Muscle of leg (tissue), 11 donors: ENCODE data around the gene MNX1. TPM values are rescaled to one million over a fixed set of nuclear protein-coding genes. Genes with fewer than 3 reads are reported as not detected.

Source experiments
- DNase-seq: peaks from one replicate; pipeline ENCODE4 v3.0.0; 2013
- H3K27ac ChIP-seq: one replicate; pipeline ENCODE4 v1.5.1; 2013; ENCODE audit warnings: mild to moderate bottlenecking, low read length, control low read depth
- H3K27me3 ChIP-seq: one replicate; pipeline ENCODE4 v1.6.1; 2013; ENCODE audit warnings: low read length; ENCODE audit not compliant: control insufficient read depth, insufficient read depth
- H3K36me3 ChIP-seq: one replicate; pipeline ENCODE4 v1.6.1; 2013; ENCODE audit warnings: low read length; ENCODE audit not compliant: control insufficient read depth, insufficient read depth
- H3K4me1 ChIP-seq: one replicate; pipeline ENCODE4 v1.6.1; 2013; ENCODE audit warnings: low read length; ENCODE audit not compliant: control insufficient read depth, insufficient read depth
- H3K4me3 ChIP-seq: one replicate; pipeline ENCODE4 v1.5.1; 2013; ENCODE audit warnings: low read length, control low read depth
- H3K9me3 ChIP-seq: replicated peaks from 2 replicates; pipeline ENCODE4 v1.6.1; 2013; ENCODE audit warnings: low read depth, low read length; ENCODE audit not compliant: control insufficient read depth
- WGBS: methylation state at CpG from one replicate; pipeline ENCODE4 v1.1.5; 2013; ENCODE audit warnings: missing lambda C conversion rate; ENCODE audit not compliant: insufficient coverage; 5-methylcytosine and 5-hydroxymethylcytosine counted together
- polyA plus RNA-seq, 8 donors: library from polyadenylated mRNA; unstranded; fragments of 120-200 nt; gene quantifications; one replicate each; pipeline versions ENCODE4 v1.2.1 to v1.2.3, GENCODE V29; 2013; ENCODE audit warnings: inconsistent platforms in 1 of 8, low replicate concordance in 1 of 8; ENCODE audit not compliant: insufficient read length in 8 of 8, insufficient read depth in 1 of 8
- total RNA-seq: library from RNA; stranded (reverse); fragments of 120-200 nt; gene quantifications from one replicate; pipeline ENCODE4 v1.2.4, GENCODE V29; 2013

Gene MNX1
- total and polyA plus RNA-seq, 9 donors, result 0.08 to 0.25 (median 0.16) TPM; not detected in 6

DNA sequence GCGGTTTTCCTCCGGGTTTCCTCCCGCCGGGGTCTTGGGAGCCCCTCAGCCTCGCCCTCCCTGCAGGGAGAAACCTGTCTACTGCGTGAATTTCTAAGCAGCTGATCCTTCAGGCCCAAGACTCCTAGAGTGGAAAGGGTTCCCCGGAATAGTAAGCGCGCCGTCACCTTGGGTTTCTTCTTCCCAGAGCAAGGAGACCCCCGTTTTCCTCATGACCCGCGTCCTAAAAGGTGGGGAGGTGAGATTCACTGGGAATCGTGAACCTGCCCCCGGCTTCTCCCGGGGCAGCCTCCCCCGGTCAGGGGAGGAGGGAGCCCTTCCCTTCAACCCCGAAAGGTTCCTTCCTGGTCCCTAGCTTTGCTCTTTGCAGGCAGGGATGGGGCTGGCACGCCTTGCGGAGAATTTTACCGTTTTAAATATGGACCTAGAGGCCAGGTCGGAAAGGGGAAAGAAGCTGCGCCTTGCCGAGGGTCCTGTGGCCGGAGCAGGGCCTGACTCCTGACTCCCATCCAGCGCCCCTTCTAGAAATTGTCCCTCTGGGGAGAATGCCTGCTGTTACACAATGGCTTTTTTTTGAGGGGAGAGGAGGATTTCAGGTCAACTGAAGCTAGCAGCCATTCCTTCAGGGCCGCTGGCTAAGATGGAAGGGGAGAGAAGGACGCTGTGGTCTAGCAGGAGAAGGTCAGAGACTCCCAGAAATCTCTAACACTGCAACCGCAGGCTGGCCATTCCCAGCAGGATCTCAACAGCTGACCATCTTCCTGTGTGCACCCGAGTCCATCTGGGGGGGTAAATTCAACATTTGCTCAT, 11.6 kb upstream of the MNX1 start:
- H3K9me3 ChIP-seq, result no peaks in the 10 kb centered on the region
- H3K4me3 ChIP-seq, result no peak overlapping the region
- no peaks in the 10 kb centered on the region for H3K36me3 ChIP-seq
- peaks cover 11% of the 10 kb centered on the region for H3K4me1 ChIP-seq
- no peak overlapping the region for H3K27ac ChIP-seq
- peaks cover 77% of the 10 kb centered on the region for H3K27me3 ChIP-seq
- no peak for DNase-seq
- 3% methylated on average over 16 of the region's 30 CpGs for WGBS

DNA sequence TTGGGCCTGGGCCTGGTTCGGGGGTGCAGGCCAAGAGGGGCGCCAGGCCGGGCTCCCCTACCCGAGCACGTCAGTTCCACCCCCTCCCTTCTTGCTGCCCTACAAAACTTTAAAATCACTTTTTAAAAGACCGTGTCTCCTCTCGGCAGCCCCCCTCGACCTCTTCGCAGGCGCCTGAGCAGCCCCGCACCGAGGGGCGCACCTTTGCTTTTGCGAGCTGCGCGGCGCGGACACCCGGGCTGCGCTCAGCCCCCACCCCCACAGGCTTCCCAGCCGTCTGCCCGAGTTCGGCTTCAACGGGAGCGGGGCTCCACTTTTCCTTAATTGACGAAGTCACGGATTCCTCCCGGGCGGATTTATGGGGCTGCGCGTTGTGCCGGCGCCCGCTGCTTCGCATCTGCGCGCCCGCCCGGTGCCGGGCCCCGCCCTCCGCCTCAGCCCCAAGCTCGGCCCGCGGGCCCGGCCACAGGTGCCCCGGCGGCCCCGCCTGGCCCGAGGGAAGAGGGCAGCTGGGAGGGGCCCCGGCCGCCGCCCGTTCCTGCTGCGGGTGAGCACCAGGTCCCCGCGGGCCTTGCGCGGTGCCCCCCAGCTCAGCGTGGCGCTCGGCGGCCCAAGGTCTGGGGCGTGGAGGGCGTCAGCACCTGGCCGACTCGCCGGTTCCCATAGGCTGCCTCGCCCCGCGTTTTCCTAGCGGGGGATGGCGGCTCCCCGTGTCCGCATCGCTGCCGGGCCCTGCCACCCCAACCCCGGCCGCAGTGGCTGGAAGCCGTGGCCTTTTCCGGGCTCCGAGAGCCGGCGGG, 10.8 kb upstream of the MNX1 start:
- WGBS, result under 1% methylated on average over 83 of the region's 84 CpGs
- Histone ChIP-seq H3K4me3 (no peak overlapping the region), H3K36me3 (no peaks in the 10 kb centered on the region), H3K9me3 (no peaks in the 10 kb centered on the region), H3K27ac (no peak overlapping the region), H3K27me3 (peaks cover 85% of the 10 kb centered on the region), H3K4me1 (peaks cover 11% of the 10 kb centered on the region)
- no peak for DNase-seq

DNA sequence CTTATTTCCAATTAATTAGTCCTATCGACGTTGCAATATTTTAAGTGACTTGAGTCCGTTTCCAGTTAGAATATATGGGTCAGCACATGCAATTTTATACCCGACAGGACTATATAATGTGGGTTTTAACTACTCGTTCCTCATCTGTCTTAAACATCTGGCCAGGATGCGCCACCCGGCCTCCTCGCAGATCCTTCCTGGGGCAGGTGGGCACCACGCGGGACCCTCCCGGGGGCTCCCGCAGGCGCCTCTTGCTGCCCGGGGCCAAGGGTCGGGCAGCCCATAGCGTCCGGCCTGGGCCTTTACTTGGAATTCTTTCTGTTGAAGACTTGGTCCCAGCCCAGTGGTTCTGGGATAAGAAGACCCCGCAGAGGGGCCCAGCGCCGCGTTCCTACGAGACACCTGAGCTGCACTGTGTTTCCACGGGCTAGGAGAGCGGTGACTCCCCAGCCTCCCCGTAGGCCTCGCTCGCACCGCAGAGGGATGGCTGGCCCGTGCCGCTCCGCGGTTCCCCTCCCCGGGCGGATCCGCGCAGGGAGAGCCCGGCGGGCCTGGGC, 10.1 kb upstream of the MNX1 start:
- Histone ChIP-seq H3K27me3 (peaks cover 89% of the 10 kb centered on the region), H3K27ac (no peak overlapping the region), H3K9me3 (no peaks in the 10 kb centered on the region), H3K4me1 (peaks cover 11% of the 10 kb centered on the region), H3K36me3 (no peaks in the 10 kb centered on the region), H3K4me3 (no peak overlapping the region)
- no peak for DNase-seq
- WGBS, result 3% methylated on average over 35 of the region's 38 CpGs

DNA sequence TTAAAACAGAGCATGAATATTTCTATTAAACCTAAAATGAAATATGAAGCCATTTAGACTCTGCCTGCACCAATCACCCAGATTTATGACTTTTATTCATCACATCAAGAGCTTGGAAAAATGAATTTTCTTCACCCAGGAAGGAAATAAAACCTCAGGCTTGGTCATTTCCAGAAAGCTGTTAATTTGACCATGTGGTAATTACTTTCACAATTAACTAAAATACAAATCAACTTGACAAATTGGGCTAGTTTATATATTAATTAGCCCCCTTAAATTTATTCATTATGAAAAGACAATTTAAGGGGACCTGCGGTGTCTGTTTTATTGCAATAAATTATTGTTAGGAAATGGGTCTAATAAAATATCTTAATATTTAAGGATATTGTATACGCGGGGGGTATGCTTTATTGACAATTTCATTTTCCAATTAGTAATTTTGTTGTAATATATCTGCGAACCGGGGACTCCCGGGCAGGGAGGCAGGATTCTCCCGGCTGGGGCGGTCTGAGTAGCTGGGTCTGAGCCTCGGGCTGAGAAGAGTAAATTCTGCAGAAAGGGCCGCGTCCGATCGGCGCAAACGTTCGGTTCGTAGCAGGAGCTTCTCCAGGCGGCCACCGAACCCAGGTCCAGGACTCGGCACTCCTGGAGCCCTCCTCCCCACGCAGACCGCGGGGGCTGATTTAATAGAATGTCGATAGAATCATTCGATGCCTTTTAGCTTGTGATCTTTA, 9.4 kb upstream of the MNX1 start:
- H3K36me3 ChIP-seq, result no peaks in the 10 kb centered on the region
- no peak for DNase-seq
- 0% methylated on average over 4 of the region's 25 CpGs for WGBS
- H3K27me3 ChIP-seq, result peaks cover 93% of the 10 kb centered on the region
- H3K27ac ChIP-seq, result no peak overlapping the region
- peaks cover 11% of the 10 kb centered on the region for H3K4me1 ChIP-seq
- no peaks in the 10 kb centered on the region for H3K9me3 ChIP-seq
- H3K4me3 ChIP-seq, result no peak overlapping the region

DNA sequence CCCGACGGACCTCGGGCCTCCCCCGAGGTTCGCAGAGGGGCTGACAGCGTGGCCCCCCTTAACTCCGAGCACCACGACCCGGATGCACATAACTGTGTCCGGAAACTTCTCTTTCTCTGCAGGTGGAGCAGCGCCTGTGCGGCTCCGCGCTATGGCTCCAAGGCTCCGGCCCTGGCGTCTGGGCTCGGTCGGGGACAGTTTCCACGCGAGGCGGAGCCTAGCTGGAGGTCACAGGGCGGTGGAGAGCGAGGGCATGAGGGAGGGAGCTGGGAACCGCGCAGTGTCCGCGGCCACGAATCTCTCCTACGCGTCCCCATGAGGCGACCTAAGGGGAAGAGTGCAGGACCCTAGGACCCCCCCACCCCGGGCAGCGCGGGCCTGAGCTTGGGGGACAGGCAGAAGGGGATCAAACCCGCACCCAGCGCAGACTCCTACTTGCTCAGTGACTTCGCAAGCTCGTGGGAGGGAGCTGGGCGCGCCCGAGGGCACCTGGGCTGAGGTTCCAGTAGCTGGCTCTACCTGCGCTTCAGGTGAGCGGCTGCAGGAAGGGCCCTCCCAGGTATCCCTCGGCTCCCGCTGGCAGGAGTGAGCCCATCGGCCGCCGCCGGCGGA, 8.6 kb upstream of the MNX1 start:
- H3K4me1 ChIP-seq, result peaks cover 11% of the 10 kb centered on the region
- peaks cover 93% of the 10 kb centered on the region for H3K27me3 ChIP-seq
- H3K9me3 ChIP-seq, result no peaks in the 10 kb centered on the region
- no peak for DNase-seq
- no peaks in the 10 kb centered on the region for H3K36me3 ChIP-seq
- H3K27ac ChIP-seq, result no peak overlapping the region
- H3K4me3 ChIP-seq, result no peak overlapping the region
- WGBS, result 1% methylated on average over 43 of the region's 50 CpGs

DNA sequence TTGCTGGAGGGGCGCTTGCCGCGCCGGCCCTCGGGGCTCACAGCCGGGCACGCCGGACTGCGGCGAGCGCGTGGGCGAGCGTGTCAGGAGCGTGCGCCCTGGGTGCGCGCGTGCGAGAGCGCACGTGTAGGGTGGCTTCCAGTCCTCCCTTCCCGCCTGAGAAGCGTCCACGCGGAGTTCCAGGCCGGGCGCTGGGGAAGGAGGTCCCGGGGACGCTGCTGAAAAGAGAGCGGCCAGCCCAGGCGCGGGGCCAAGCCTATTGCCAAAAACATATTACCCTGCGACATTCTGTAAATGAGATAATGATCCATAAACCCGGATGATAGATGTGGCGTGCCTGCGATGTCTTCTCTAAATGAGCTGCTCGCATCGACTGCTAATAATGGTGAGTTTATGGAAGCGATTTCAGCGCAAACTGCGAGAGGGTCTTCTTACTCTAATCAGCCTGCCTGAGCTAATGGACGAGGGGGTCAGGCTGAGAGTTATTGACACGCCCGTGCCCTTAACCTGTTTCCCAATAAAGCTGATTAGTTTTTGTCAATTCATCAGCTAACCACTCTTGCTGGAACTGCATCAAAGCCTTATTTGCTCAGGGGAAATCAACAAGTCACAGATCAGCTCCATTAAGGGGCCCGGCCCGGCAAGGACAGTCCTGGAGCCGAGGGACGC, 8.0 kb upstream of the MNX1 start:
- Histone ChIP-seq H3K4me3 (no peak overlapping the region), H3K4me1 (peaks cover 11% of the 10 kb centered on the region), H3K9me3 (no peaks in the 10 kb centered on the region), H3K27ac (no peak overlapping the region), H3K27me3 (peaks cover 96% of the 10 kb centered on the region), H3K36me3 (no peaks in the 10 kb centered on the region)
- 1% methylated on average over 38 of the region's 49 CpGs for WGBS
- no peak for DNase-seq

DNA sequence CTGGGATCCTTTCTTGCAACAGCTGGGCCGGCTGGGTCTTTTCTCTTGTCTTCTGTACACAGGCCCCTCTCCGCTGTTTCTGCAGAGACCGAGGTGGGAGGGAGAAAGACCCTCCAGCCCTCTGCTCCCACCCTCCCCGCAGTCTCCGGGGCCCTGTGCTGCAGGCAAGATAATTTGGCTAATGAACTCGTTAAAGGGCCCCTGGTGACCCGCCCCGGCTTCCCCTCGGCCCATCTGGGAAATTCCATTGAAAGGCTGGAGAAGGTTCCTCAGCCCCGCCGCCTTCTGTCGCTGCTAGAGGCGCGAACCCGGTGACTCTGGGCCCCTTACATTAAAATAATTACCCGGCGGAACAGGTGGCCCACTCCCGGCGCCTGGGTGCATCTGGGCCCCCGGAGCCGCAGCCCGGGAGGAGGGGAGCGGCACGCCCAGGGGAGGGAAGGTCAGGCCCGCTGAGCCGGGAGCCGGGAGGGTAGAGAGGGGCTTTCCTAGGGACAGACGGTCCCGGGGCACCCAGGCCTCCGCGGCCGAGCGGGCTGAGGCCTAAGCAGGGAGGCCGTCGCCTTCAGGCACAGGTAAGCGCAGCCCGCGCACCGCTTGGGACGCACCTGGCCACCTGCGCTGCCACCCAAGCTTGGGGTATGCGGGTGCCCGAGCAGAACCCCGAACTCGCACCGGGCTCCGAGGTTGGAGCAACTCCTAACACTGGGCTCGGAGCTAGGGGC, 7.3 kb upstream of the MNX1 start:
- Histone ChIP-seq H3K36me3 (no peaks in the 10 kb centered on the region), H3K27ac (no peak overlapping the region), H3K27me3 (peaks cover 96% of the 10 kb centered on the region), H3K9me3 (no peaks in the 10 kb centered on the region), H3K4me1 (peaks cover 11% of the 10 kb centered on the region), H3K4me3 (no peak overlapping the region)
- no peak for DNase-seq
- WGBS, result 2% methylated on average over 35 of the region's 48 CpGs

DNA sequence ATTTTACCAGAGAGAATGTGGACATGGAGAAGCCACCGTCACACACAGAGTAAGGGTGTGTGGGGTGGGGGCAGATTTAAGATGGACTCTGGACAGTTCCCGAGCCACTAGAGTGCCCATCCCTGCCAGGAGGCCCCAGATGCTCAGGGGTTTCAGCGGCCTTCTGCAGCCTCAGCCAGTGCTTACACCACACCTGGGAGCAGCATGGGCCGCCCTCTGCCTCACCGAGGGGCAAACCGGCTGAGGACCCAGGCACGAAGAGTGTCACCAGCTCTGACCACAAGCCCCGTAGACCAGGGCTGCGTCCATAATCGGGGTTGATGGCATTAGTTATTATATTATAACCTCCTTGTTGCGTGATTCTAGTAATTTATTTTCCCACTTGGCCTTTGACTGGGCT, 6.7 kb upstream of the MNX1 start:
- Histone ChIP-seq H3K4me3 (no peak overlapping the region), H3K36me3 (no peaks in the 10 kb centered on the region), H3K9me3 (no peaks in the 10 kb centered on the region), H3K4me1 (peaks cover 11% of the 10 kb centered on the region), H3K27me3 (peaks cover 96% of the 10 kb centered on the region), H3K27ac (no peak overlapping the region)
- 0% methylated on average over 2 of the region's 11 CpGs for WGBS
- no peak for DNase-seq
